HG03139 (cell line): Measurements from ENCODE around the gene MRPL37.

Source experiments
- ATAC-seq: cut with Tn5 transposase; IDR thresholded peaks from one replicate; pipeline ENCODE4 v1.9.1; 2021; ENCODE audit not compliant: unreplicated experiment

Gene MRPL37

DNA sequence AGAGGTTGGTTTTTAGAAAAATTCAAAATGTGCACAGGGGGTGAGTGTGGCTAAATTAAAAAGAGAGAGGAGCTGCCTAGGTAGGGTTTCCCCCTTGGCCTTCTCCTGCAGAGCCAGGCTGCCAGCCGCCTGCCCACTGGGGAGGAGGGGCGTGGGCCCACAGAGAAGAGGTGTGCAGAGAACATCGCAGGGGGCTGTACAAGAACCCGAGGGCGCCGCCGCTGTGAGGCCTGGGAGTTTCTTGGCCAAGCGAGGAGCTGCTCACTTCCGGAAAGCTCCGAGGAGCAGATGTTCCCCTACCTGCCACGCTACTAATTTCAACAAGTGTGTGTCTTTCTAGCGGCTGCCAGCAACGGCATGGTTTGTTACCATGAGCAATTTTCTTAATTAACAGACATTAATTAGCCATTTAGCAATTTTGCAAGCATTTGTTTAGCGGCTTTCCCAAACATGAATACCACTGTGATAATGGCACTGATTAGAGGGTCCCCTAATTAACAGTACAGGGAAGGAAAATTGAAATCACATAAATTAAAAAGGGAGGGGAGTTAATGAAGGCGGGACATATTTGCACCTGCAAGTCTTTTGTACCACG is 59.7 kb downstream of the MRPL37 start:
- no peak for ATAC-seq

DNA sequence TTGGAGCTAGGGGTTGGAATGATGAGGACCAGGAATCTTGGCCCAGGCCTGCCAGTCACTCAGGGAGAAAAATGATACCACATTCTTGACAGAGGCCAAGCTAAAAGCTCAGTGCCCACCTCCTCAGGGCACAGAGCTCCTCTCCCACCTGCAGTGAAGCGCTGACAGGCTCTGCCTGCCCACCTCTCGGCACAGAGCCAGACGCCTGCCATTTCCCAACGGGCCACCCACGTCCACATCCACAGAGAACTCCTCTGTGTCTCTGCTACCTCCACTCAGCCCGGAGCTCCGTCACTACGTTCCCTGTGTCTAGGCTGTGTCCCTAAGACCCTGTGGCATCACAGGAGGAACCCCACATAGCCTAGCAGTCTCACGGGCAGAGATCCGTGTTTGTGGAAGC is 60.8 kb downstream of the MRPL37 start:
- ATAC-seq, result no peak

DNA sequence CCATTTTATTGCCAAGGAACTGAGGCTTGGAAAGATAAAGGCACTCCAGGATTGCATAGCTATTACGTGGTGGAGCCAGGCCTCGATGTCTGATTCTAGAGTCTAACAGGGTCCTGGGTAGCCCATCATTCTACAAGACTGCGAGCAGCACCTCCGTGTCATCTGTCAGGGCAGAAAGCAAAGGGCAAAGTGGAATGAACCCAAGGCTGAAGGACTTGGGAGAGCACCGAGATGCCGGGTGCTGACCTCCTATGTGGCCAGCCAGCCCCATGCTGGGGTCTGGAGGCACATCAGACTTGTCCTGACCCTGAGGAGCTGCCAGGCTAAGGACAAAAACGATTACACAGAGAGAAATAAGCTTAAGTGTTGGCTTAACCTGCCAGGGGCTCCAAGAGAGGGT is 62.3 kb downstream of the MRPL37 start:
- ATAC-seq, result no peak

DNA sequence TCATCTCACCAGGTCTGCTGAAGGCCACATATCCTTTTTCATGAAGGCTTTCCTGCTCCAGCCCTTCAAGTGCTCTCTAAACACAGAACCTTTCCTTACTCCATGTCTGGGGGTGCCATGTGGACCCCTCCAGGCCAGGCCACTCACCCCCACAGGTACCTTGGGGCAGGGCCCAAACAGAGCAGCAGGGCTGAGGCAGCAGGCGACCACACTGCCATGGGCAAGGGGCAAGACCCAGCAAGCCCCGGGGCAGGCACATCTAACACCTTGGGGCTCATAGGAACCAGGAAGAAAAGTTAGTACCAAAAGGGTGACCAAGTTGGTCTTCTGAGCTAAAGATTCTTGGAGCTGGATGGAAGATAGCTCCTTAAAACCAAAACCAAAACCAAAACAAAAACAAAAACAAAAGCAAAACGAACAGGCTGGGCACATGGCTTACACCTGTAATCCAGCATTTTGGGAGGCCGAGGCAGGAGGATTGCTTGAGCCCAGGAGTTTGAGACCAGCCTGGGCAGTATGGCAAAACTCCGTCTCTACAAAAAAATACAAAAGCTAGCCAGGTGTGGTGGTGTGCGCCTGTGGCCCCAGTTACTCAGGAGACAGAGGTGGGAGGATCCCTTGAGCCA is 63.7 kb downstream of the MRPL37 start:
- no peak for ATAC-seq

DNA sequence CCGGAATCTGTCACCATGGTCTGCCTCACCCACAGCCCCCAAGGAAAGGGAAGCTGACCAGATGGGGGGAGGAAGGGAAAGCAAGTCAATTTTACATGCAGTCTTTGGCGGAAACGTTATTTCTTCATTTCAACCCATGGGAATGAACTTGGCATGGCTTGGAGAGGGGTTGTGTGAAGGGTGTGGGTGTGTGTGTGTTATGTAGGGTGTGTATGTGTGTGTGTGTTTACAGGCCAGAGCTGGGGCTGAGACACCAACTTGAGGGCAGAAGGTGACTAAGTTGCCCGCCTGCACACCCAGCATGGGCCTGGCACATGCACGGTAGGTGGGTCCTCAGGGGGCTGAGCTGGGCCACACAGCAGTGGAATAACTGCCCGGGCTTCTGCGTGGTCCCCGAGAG is 65.2 kb downstream of the MRPL37 start:
- ATAC-seq, result no peak

DNA sequence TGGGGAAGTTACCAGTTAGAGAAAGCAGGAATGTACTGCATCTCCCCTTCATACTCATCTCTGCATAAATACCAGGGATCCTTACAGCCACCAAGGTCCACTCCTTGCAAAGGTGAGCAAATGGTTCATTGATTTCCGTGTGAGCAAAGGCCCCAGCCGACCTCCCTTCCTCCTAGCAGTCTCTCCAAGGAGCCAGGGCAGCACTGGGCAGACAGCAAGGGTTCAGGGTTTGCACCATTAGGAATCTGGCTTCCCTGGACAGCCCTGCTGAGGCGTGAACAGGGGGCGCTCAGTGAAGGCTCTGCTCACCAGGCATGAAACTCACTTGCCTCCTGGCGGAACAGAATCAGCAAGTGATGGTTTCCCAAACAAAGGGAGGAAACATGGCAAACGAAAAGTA is 65.7 kb downstream of the MRPL37 start:
- ATAC-seq, result no peak

DNA sequence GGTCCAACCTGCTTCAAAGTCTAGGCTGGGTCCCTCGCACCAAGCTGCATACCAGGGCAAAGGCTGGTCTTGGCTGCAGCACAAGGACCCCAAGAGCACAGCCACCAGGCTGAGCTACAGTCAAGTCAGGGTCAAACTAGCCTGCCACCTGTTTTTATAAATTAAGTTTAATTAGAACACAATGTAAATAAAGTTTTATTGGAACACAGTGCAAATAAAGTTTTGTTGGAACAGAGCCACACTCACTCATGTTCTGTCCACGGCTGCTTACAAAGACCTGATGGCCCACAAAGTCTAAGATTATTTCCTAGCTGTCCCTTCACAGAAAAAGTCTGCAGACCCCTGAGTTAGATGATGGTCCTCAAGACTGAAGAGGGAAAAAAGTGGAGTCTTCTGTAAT is 66.2 kb downstream of the MRPL37 start:
- ATAC-seq, result no peak

DNA sequence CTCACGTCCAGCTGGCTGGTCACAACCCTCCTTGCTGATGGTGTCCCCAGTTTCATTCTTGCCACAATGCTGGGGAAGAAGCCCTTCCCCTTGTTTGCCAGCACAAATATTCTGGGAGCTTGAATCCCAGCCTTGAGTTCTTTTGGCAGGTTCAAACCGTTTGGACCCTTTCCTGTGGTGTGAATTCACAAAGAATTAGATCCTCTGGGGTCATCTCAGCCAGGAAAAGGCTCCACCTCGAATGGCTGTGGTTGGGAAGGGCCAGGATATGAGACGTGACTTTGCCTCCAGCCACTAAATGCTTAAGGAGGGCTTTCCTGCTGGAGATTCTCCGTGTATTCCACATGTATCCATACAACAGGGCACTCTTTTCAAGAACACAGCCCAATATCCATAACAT is 66.9 kb downstream of the MRPL37 start:
- no peak for ATAC-seq
